B cell (primary cell): Measurements from ENCODE around the gene ODC1. TPM values are rescaled to one million over a fixed set of nuclear protein-coding genes. Genes with fewer than 3 reads are reported as not detected.

Experiments used
- ATAC-seq: fragments of 200-7000 bp; cut with Tn5 transposase; one replicate; pipeline ENCODE4 v1.10.0; 2021; ENCODE audit warnings: low read depth, mild to moderate bottlenecking, moderate number of reproducible peaks, moderate library complexity
- CTCF ChIA-PET: fragments of 350-600 bp; sonication (Branson Sonifier 250); formaldehyde crosslinking; loops from one replicate; lab custom pipeline; 2021; ENCODE audit warnings: antibody characterized with exemption, inconsistent platforms; lab: Charles Lee
- POLR2A ChIA-PET: fragments of 350-600 bp; sonication (Branson Sonifier 250); formaldehyde crosslinking; loops from one replicate; lab custom pipeline; 2021; ENCODE audit warnings: antibody characterized with exemption; lab: Charles Lee
- DNase-seq: peaks from one replicate; pipeline ENCODE4 v3.0.0; 2013
- H2AFZ ChIP-seq: 2 replicates; pipeline ENCODE4 v1.6.1; 2012; ENCODE audit warnings: mild to moderate bottlenecking, low read depth, low read length; ENCODE audit not compliant: insufficient read depth, poor library complexity, severe bottlenecking
- H3K27ac ChIP-seq, 2 donors: 1 replicate in 1 of 2; 2 replicates in 1 of 2; pipeline ENCODE4 v1.5.1; 2012 to 2013; ENCODE audit warnings: low read length in 2 of 2, mild to moderate bottlenecking in 2 of 2, moderate library complexity in 1 of 2
- H3K27me3 ChIP-seq, 4 experiments: fragments of 200-600 bp in 1 of 4; sonication (generic) in 1 of 4; replicated peaks in 1 of 4; 1 replicate in 2 of 4; 2 replicates in 2 of 4; pipeline versions ENCODE4 v1.6.1 to v1.7.0; 2013 to 2016; ENCODE audit warnings: low read length in 3 of 4, mild to moderate bottlenecking in 2 of 4, mixed read lengths in 1 of 4, moderate library complexity in 1 of 4; ENCODE audit not compliant: insufficient read depth in 4 of 4, control insufficient read depth in 3 of 4; ENCODE audit errors: control extremely low read depth in 1 of 4
- H3K36me3 ChIP-seq, 2 experiments: replicated peaks in 1 of 2; 1 replicate in 1 of 2; 2 replicates in 1 of 2; pipeline versions ENCODE4 v1.6.1 to v1.7.1; 2013; ENCODE audit warnings: low read length in 1 of 2; ENCODE audit not compliant: insufficient read depth in 2 of 2, control insufficient read depth in 1 of 2; ENCODE audit errors: control extremely low read depth in 1 of 2, extremely low read depth in 1 of 2
- H3K4me1 ChIP-seq, 2 donors: fragments of 200-600 bp in 1 of 2; sonication (generic) in 1 of 2; 1 replicate in 1 of 2; 2 replicates in 1 of 2; pipeline versions ENCODE4 v1.5.1 to v1.6.1; 2013 to 2017; ENCODE audit warnings: low read length in 2 of 2; ENCODE audit not compliant: control insufficient read depth in 2 of 2, insufficient read depth in 2 of 2
- H3K4me2 ChIP-seq: replicated peaks from 2 replicates; pipeline ENCODE3; 2012; ENCODE audit warnings: mild to moderate bottlenecking, low read depth, low read length; ENCODE audit not compliant: poor library complexity, severe bottlenecking
- H3K4me3 ChIP-seq, 5 experiments: fragments of 200-600 bp in 1 of 5; sonication (generic) in 1 of 5; 1 replicate in 3 of 5; 2 replicates in 2 of 5; pipeline versions ENCODE4 v1.5.1 to v1.7.0; 2011 to 2016; ENCODE audit warnings: low read length in 4 of 5, mild to moderate bottlenecking in 4 of 5, low read depth in 2 of 5, control low read depth in 1 of 5, moderate library complexity in 1 of 5; ENCODE audit not compliant: insufficient read depth in 1 of 5; ENCODE audit errors: control extremely low read depth in 1 of 5, extremely low read depth in 1 of 5
- H3K79me2 ChIP-seq: fragments of 200-600 bp; sonication (generic); one replicate; pipeline ENCODE4 v1.6.0; 2016; ENCODE audit warnings: low read length; ENCODE audit not compliant: control insufficient read depth, insufficient read depth
- H3K9ac ChIP-seq: fragments of 200-600 bp; sonication (generic); 2 replicates; pipeline ENCODE4 v1.6.1; 2017; ENCODE audit warnings: mild to moderate bottlenecking, low read length, moderate library complexity
- H3K9me3 ChIP-seq, 3 donors: one replicate each; pipeline versions ENCODE4 v1.6.1 to v1.7.1; 2013; ENCODE audit warnings: low read length in 2 of 3; ENCODE audit not compliant: control insufficient read depth in 2 of 3, insufficient read depth in 1 of 3; ENCODE audit errors: control extremely low read depth in 1 of 3
- H4K20me1 ChIP-seq: 2 replicates; pipeline ENCODE4 v1.6.0; 2012; ENCODE audit warnings: mild to moderate bottlenecking, low read length; ENCODE audit not compliant: insufficient read depth, control insufficient read depth, poor library complexity, severe bottlenecking
- H3K27ac Mint-ChIP-seq: one replicate; pipeline ENCODE4 v1.8.0; 2021; ENCODE audit warnings: mixed read lengths
- H3K27me3 Mint-ChIP-seq: one replicate; pipeline ENCODE4 v1.8.0; 2021; ENCODE audit warnings: mixed read lengths
- H3K4me1 Mint-ChIP-seq: one replicate; pipeline ENCODE4 v1.8.0; 2021; ENCODE audit warnings: mixed read lengths
- H3K4me3 Mint-ChIP-seq: one replicate; pipeline ENCODE4 v1.8.0; 2021; ENCODE audit warnings: mixed read lengths
- H3K9me3 Mint-ChIP-seq: one replicate; pipeline ENCODE4 v1.8.0; 2022; ENCODE audit warnings: mixed read lengths; ENCODE audit not compliant: insufficient read depth
- CTCF ChIP-seq: fragments of 200-600 bp; IDR thresholded peaks from one replicate; pipeline ENCODE4 v1.8.0; 2022; ENCODE audit warnings: antibody characterized with exemption, mild to moderate bottlenecking
- EZH2 ChIP-seq: IDR thresholded peaks from 2 replicates; pipeline ENCODE4 v1.6.1; 2012; ENCODE audit warnings: borderline replicate concordance, low read depth, mild to moderate bottlenecking, moderate library complexity, low read length; ENCODE audit not compliant: insufficient read depth, poor library complexity, severe bottlenecking
- WGBS: methylation state at CpG from one replicate; pipeline ENCODE4 v1.1.5; 2013; ENCODE audit warnings: missing lambda C conversion rate; ENCODE audit not compliant: insufficient coverage; 5-methylcytosine and 5-hydroxymethylcytosine counted together
- intact Hi-C: fragments of 100-400 bp; cut with micrococcal nuclease; formaldehyde crosslinking; loops from one replicate; pipeline ENCODE4 v1.10.0; 2022
- polyA plus RNA-seq: library from polyadenylated mRNA; depleted of rRNA; stranded (reverse); fragments of >200 nt; gene quantifications from 2 replicates; pipeline ENCODE4 v1.2.3, GENCODE V29; 2012
- total RNA-seq, 2 donors: library from RNA; stranded (reverse); fragments of 120-200 nt in 1 of 2; gene quantifications; 1 replicate in 1 of 2; 2 replicates in 1 of 2; pipeline versions ENCODE4 v1.2.3 to v1.2.4, GENCODE V29; 2013 to 2022

The ODC1 gene
- total and polyA plus RNA-seq, 2 donors (not counting 1 experiment from before 2014, with no cell fraction given): 88.7 to 171 TPM

DNA sequence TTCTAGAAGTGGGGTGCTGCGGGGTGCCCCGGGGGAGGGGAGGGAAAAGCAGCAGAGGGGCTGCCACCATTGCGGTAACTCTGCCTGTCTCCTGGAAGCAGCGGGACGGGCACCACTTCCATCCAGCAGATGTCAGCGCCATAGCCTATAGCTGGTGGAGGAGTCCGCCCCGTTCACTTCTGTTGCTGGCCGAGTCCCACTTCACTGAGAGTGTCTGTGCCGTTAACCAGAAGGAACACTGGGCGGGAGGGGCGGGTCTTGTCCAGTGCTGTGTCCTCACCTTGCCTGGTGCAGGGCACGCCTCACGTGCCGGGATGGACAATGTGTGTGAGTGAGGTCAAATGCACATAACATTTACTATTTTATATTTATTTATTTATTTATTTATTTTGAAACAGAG, 19.3 kb upstream of the ODC1 start:
- H3K27ac ChIP-seq: no peak overlapping the region
- no peaks in the 10 kb centered on the region for H3K36me3 ChIP-seq
- H3K9me3 Mint-ChIP-seq: no peaks in the 10 kb centered on the region
- intact Hi-C loops: no loop called here
- H3K79me2 ChIP-seq: no peaks in the 10 kb centered on the region
- H3K4me2 ChIP-seq: no peak overlapping the region
- ChIA-PET POLR2A (no interaction called here), CTCF (no interaction called here)
- ATAC-seq: no peak
- no peak overlapping the region for H3K9ac ChIP-seq
- peaks cover 2% of the 10 kb centered on the region for H3K27me3 Mint-ChIP-seq
- H3K4me1 ChIP-seq: no peaks in the 10 kb centered on the region
- no peak overlapping the region for H2AFZ ChIP-seq
- no peaks in the 10 kb centered on the region for H3K4me1 Mint-ChIP-seq
- no peak overlapping the region for H3K27ac Mint-ChIP-seq
- no peaks in the 10 kb centered on the region for H4K20me1 ChIP-seq
- no peak overlapping the region for H3K4me3 Mint-ChIP-seq
- TF ChIP-seq CTCF: no peak
- TF ChIP-seq EZH2: no peak
- 95% methylated on average over 9 of the region's 15 CpGs for whole genome bisulfite sequencing
- H3K27me3 ChIP-seq: peaks cover 0 to 3% (median 1%) of the 10 kb centered on the region in 4 experiments
- no peaks in the 10 kb centered on the region for H3K9me3 ChIP-seq
- no peak overlapping the region for H3K4me3 ChIP-seq
- DNase-seq: no peak

DNA sequence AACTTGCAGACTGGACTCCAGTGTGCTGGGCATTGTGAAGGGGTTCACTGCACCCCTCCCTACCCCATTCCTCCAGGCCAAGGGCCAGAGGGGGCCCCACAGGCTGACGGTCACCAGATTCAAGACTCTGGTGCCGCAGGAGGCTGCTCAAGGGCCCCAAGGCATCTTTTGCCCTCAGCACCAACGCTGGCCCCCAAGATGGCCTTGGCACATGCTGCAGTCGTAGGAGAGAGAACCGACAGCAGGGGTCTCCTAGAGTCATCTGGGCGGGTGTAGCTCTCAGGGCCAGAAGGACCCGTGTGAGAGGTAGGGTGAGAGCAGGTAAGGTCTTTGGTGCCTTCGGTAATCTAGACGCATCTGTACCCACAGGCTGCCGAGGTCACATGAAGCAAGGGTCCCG, 18.7 kb upstream of the ODC1 start:
- Histone ChIP-seq H3K27ac (no peak overlapping the region), H3K9ac (no peak overlapping the region), H3K36me3 (no peaks in the 10 kb centered on the region), H3K4me3 (no peak overlapping the region), H3K4me2 (no peak overlapping the region), H3K79me2 (no peaks in the 10 kb centered on the region), H3K9me3 (no peaks in the 10 kb centered on the region), H3K4me1 (no peaks in the 10 kb centered on the region), H4K20me1 (no peaks in the 10 kb centered on the region), H2AFZ (no peak overlapping the region), H3K27me3 (peaks cover 0 to 3% (median 1%) of the 10 kb centered on the region in 4 experiments)
- no peak for ATAC-seq
- H3K27me3 Mint-ChIP-seq: peaks cover 2% of the 10 kb centered on the region
- DNase-seq: no peak
- TF ChIP-seq EZH2: no peak
- TF ChIP-seq CTCF: no peak
- no peaks in the 10 kb centered on the region for H3K4me1 Mint-ChIP-seq
- no peak overlapping the region for H3K27ac Mint-ChIP-seq
- 92% methylated on average over 9 of the region's 11 CpGs for WGBS
- POLR2A ChIA-PET: no interaction called here
- H3K9me3 Mint-ChIP-seq: no peaks in the 10 kb centered on the region
- intact Hi-C loops: no loop called here
- CTCF ChIA-PET: no interaction called here
- H3K4me3 Mint-ChIP-seq: no peak overlapping the region
